ENCODE data around the gene PLEKHA4.

- TF ChIP-seq CTCF (IDR thresholded peaks at IDR 0.05): peak in 1 of 3 donors; percentile 45
- peak; percentile 28 for TF ChIP-seq POLR2A (IDR thresholded peaks at IDR 0.05)
These were observed 4.6 kb upstream of the PLEKHA4 start for GRCh38 chr19:48872884-48873475.

Data from ovary (tissue), 3 donors.